HG03175 (cell line): Measurements from ENCODE around the gene BSND.

Experiments used
- ATAC-seq: cut with Tn5 transposase; IDR thresholded peaks from one replicate; pipeline ENCODE4 v1.9.1; 2021; ENCODE audit warnings: mild to moderate bottlenecking, moderate library complexity; ENCODE audit not compliant: unreplicated experiment

The BSND gene

DNA sequence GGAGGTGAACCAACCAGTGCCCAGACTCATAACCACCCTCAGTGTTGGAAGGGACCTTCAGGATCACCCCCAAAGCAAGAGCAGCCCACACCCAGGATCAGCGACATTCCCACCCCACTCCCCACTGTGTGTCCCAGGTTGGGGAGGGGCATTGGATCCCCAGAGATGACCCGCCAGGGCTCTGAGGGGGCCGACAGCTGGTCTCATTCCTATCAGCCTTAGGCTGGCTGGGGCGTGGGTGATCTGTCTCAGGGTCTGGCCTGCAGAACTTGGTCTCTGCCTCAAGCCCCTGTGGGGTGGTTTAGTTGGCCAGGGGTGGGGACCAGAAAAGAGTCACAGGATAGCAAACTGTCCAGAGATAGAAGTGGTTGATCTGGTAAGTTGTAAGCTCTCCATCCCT, 7.8 kb upstream of the BSND start:
- no peak for ATAC-seq

DNA sequence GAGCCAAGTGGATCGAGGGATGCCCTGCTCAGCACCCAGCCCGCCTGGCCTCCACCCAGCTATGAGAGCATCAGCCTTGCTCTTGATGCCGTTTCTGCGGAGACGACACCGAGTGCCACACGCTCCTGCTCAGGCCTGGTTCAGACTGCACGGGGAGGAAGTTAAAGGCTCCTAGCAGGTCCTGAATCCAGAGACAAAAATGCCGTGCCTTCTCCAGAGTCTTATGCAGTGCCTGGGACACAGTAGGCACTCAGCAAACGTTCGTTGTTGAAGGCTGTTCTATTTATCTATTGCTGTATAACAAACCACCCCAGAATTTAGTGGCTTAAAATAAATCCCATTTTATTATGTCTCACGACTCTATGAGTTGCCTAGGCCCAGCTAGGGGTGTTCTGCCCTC, 6.8 kb upstream of the BSND start:
- ATAC-seq: no peak

DNA sequence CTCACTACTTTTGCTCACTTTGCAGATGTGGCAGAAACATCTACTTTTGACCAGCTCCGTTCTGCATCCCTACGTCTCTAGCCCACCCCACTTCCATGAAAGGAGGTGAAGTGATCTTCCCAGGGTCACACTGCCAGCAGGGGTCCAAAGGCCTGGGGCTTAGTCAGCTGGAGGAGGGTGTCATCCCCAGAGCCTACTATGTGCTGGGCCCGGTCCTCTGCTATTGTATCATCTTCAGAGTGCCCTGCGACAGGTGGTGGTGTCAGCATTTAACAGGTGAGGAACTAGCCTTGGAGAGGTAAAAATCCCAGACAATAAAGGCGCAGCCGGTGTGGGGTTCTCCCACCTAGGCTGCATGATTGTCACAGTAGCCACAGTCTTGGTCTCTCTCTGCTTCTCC, 5.6 kb upstream of the BSND start:
- no peak for ATAC-seq

DNA sequence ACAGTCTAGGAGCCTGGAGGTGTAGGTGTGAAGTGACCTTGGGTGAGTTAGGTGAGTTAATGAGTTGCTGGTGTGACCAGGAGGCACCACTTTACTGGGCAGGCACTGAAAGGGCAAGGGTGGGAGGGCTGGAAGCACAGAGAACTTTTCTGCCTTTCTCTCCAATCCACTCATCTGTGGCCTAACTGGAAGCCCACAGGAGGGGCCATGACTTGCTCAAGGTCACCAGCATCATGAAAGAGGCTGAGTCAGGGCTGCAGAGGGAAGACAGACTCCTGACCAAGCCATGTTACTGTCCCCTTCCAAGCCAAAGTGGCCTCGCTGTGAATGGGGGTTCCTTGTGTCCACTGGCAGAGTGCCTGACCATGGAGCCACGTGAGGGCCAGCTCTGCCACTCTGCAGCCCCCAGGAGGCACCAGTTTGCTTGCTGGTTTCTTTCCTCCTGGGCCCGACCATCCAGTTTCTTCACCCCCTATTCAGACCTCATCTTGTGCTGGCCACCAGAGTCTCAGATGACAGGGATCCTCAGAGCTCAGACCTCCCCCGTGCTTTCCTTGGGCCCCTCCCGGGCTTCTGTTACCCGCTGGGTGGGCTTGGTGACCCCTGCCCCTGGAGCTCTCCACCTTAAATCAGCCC, 4.3 kb upstream of the BSND start:
- ATAC-seq: no peak

DNA sequence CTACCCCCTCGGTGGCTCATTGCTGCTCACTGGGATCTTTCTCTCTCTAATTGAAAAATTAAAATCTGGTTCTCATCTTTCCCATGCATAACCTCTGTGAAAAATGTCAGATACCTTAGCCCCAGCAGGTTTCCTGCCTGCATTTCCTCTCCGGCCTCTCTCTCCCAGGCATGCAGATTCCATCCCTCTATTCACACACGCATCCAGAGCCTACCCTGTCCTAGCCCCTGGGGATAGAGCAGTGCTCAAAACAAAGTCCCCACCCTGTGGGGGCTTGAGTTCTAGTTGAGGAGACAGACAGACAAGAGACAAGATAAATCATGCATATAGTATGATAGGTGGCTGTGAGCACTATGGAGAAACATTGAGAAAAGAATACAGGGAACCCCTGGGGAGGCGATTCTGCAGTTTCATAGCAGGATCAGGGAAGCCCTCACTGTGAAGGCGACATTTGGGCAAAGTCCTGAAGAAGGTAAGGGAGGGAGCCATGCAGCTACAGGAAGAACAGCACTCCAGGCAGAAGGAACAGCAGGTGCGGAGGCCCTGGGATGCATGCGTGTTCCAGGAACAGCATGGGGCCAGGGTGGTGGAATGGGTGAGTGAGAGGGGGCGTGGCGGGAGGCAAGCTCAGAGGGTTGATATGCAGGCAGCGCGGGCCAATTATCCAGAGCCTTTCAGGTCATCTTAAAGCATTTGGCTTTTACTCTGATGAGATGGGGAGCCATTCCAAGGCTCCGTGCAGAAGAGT, 3.5 kb upstream of the BSND start:
- ATAC-seq: no peak

DNA sequence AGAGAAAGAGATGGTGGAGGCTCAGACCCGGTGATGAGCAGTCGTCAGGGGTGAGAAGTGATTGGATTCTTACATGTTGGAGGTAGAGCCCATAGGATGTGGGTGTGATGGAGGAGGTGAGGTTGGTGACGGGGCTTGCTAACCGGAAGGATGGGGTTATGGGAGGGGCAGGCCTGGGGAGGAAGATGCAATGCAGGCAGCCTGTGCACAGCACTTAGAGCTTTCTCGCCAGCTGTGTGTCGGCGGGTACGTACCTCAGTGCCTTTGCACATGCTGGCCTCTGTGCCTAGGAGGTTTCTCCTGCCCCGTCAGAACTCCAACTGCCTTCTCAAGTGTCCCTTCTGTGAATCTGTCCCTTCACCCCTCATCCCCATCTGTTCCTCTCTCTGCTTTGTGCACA, 2.9 kb upstream of the BSND start:
- ATAC-seq: no peak

DNA sequence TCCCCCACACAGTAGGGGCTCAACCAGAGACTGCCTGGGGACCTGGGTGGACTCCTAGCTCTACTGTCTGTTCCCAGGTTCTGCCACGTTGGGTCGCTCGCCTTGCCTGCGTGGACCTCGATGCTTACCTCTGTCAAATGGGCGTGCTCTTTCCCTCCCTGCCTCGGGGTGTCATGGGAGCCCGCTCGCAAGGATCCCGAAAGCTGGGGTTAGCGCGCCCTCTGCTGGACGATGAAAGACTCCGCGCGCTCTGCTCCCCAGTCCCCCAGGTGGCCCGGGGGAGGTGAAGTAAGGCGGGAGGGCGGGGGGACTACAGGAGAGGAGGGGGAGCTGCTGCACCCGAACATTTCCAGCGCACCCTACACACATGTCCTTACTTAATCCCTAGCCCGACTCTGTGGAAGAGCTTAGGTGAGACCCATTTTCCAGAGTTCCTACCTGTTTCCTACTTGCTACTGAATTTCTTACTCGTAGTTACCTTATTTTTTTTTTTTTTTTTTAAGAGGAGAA, 2.3 kb upstream of the BSND start:
- ATAC-seq: peak; percentile 77

DNA sequence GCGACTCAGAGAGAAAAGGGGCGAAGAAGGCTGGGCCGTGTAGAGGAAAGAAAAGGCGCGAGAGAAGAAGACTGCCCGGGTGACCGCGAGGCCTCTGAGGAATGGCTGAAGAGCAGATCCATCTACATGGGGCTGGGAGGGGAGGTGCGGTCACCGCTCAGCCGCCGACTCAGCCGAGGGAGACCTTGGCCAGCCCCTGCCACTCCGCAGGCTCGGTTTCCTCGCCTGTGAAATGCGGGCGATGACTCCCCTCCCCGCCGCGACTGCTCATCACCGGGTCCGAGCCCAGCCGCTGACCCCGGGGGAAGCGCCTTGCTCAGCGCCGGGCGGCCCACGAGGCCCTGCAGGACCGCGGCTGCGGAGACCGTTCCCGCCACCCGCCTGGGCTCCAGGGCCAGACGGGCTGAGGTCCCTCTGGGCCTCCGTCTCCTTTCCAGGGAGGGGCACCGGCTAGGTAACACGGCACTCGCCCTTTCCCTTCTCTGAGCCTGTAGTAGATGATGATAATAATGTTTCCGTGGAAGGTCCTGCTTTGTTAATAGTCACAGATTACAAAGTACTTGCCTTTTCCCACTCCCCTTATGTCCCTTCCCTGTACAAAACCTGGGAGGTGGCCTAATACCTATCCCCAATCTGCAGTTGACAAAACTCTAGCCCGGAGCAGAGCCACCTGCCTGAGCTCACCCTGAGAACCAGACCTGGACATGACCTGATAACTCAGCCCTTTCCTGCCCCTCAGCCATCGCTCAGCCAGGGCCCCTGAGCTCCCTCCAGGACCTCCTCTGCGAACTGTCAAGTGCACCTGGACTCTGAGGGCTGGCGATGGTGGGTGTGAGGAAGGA, 1.6 kb upstream of the BSND start:
- ATAC-seq: no peak

DNA sequence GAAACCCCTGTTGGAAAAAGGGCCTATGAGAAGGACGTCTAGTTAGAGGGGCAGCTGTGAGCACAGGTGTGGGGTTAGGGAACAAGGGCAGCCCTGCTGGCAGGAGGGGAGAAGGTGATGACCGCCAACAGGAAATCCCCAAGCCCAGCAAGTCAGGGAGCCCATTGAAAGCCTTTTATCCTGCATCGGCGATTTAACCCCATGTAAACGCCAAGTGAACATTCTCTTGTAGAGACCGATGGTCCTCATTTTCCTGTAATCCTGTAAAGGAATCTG, 1.1 kb upstream of the BSND start:
- ATAC-seq: no peak

DNA sequence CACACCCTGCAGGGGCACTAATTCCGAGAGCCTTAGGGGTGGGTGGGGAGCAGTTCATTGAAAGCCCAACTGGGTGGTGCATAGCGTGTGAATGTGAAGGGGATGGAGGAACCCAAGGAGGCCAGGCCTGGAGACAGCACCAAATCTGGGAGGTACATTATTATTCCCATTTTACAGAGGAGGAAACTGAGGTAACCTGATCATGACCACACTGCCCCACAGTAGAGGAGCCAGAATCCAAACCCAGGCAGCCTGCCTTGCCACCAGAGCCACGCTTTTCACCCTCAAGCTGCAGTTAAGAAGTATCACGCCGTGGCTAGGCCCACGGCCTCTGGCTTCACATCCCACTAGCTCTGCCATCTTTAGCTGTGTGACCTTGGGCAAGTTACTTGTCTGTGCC, 633 bp upstream of the BSND start:
- no peak for ATAC-seq

DNA sequence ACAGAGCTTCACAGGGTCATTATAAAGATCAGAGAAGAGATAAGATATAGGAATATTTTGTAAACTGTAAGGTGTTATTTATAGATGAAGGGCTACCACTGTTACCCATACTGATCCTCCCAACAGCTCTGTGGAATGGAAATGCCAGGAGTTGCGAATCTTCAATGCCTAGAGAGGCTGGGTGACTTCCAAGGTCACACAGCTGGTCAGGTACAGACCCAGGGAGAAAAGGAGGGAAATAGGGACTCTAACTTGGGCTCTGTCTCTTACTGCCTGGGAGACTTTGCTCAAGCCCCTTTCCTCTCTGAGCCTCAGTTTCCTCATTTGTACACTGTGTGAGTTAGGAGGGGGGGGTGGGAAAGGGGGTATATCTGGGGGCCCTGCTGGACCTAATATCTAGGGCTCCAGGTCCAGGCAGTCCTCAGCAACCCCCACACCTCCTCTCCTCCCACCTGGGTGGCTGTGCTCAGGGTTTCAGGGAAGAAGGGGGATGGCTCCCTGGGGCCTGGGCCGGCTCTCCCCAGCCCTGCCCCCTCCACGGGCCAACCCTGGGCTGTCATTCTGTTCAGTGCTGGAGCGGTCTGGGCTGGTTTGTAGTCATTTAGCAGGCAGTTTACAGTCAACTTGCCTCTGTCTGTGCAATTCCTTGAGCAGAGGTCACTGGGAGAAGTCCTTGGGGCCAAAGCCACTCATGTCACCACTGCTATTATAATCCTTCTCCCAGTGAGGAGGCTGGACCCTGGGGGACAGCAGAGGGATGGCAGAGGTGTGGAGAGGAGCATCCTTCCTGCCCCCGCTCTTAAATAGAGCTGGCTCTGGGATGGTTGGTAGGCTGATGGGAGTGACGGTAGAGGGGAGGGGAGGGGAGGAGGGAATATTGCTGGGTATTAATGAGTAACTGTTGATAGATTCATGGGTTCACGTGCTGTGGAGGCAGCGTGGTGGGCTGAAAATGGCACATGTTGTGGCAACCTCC, 1.7 kb downstream of the BSND start:
- no peak for ATAC-seq

DNA sequence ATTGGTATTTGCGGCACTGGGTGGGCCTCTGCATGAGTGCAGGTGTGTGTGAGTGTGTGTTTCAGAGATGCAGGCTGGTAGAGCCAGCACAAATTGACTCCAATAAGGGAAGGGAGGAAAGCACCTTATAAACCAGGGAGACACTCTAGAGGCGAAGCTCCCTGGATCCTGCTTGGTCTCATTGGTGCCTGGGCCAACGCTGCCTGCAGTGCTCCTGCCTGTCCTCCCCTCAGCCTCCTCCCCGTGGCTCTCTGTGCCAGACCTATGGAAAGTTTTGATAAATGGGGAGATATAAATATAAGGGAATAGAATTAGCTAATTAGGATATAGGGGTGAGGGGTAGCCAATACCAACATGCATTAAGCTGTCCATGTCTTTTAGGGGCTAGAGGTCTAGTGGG, 2.6 kb downstream of the BSND start:
- no peak for ATAC-seq

DNA sequence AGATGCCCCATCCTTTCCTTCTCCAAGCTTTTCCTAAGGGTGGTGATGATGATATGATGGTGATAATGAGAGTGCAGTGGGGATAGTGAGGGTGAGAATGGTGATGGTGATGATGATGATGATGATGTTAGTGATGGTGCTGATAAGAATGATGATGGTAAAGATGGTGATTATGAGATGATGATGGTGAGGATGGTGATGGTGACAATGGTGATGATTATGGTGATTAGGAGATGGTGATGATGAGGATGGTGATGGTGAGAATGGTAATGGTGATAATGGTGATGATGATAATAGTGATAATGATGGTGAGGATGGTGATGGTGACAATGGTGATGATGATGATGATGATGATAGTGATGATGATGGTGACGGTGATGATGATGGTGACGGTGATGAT, 4.0 kb downstream of the BSND start:
- ATAC-seq: no peak

DNA sequence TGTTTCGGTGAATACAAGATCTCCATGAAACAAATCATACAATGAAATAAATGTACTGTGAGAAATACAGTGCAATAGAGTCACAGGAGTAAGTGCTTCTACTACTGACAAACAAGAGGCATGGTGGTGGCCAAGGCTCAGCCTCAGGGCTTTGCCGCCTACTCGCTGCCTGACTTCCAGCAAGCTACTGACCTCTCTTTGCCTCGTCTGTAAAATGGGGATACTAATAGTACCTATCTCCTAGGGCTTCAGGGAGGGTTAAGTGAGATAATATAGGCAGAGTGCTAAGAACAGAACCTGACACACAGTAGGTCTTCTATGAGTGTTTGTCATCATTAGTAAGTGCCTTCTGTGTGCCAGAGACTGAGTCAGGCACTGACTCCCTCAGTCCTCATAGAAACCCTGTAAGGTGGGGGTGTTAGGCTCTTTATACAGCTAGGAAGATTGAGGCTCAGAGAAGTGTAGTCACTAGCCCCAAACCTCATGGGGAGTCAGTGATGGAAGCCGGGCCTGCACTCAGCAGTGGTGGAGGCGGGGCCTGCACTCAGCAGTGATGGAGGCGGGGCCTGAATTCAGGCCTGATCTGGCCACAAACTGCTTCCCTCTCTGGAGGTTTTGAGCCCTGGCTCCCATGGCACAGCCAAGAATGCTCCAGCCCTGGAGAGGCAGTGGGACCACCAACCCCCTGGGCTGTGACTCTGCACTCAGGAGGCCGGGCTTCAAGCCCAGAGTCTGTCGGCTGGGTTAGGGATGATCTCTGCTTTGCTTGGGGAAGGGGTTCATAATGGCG, 6.8 kb downstream of the BSND start:
- no peak for ATAC-seq

DNA sequence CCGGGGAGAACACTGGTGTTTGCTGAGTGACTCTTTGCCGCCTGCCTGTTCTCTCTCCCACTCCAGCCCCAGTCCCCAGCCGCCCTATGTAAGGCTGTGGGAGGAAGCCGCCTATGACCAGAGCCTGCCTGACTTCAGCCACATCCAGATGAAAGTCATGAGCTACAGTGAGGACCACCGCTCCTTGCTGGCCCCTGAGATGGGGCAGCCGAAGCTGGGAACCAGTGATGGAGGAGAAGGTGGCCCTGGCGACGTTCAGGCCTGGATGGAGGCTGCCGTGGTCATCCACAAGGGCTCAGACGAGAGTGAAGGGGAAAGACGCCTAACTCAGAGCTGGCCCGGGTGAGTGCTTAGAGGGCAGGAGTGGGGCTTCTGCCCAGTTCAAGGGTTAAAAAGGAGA, 8.2 kb downstream of the BSND start:
- no peak for ATAC-seq

DNA sequence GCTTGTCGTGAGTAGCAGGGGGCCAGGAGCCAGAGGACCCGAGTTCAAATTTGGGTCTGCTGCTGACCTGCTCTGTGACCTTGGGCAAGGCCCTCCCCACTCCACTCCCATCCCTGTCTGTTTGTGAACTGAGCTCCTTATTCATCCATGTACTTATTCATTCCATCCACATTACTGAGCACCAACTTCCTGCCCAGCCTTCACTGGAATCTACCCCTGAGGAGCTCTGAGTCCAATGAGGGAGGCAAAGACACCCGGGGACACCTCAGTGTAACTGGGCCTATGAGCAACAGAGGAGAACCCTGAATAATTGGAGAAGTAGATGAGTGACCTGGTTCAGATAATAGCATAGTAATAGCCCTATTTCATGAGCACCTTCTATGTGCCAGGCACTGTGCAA, 8.9 kb downstream of the BSND start:
- no peak for ATAC-seq

DNA sequence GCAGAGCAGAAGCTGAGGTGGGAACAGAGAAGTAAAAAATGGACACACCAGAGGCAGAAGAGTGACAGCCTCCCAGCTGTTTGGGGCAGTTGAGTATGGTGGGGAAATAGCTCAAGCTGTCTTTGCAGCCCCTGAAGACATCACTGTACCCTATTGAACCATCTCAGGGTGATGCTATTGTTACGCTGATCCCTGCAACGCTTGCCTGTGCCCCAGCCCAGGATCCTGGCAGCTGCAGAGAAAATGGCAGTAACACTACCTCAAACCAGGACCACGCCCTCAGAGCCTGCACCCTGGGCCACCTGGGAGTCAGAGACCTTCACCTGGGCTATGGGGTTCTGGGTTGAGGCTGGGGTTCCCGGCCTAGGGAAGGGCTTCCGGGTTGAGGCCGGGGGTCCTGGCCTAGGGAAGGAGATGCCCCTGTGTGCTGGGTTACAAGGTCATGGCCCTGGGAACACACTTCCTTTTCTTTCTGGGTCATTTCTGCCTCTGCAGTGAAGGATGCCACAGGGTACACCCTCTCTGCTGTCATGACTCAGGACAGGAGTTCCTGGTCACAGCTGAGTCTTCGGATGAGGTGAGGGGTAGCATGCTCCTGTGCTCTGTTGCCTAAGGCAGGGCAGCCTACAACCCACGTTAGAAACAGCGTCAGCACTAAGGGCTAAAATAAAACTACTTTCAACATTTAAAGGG, 11.6 kb downstream of the BSND start:
- ATAC-seq: no peak

DNA sequence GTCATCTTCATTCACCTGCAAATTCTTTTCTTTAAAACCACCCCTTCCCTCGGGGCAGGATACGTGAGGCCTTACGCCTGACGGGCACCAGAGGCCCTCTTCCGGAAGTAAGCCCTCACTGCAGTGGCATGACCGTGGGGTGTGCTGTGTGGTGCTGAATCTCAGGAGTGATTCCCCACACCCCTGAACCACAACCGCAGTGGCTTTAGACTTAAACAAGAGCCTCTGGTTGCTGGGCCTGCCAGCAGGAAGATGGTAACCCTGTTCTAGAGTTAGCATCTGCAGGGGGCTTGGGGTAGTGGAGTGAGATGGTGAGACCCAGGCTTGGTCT, 12.1 kb downstream of the BSND start:
- ATAC-seq: no peak

DNA sequence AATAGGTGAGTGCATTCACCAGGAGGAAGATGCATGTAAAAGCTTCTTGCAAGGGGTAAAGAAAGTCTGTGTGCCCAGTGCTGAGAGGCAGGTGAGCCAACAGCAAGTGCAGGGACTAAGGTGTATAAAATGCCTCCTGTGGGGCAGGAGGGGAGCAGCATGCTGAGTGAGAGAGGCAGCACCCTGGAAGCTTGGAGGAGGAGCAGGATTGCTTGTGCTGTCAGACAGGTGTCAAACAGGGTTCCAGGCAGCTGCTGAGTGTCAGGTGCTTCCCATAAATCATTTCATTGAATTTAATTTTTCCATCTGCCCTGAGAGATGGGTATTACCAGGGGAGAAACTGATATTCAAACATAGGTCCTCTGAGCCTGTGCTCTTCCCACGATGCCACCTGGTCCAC, 13.9 kb downstream of the BSND start:
- no peak for ATAC-seq

DNA sequence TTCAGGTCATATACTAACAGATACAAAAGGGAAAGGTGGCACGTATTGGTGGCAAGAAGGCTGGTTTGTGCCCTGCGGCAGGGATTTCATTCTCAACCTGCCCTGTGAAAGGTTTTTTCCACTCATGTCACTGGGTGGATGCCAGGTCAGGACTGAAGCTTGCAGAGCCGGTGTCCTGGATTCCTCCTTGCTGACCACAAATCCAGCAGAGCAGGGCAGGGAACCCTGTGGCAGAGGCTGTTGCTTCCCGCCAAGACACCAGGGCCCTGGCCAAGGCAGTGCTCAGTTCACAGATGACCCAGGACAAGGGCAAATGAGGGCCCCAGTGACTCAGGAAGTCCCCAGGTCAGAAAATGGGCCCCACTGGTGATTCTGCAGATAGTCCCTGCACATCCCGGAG, 16.4 kb downstream of the BSND start:
- ATAC-seq: no peak
